Neuronal stem cell (in vitro differentiated cells): ENCODE results near the gene PIP4K2C.
A peak's percentile ranks its signal among the peaks of the same experiment; 100 is the strongest.

Experiments used
- DNase-seq: peaks from one replicate; pipeline ENCODE4 v3.0.0-alpha.2; 2013; ENCODE audit warnings: low spot score
- H2AFZ ChIP-seq: one replicate; pipeline ENCODE4 v1.6.1; 2013; ENCODE audit warnings: mild to moderate bottlenecking, low read length, inconsistent platforms
- H2AK5ac ChIP-seq: 2 replicates; pipeline ENCODE4 v1.6.1; 2013; ENCODE audit warnings: low read depth, mild to moderate bottlenecking, inconsistent platforms, low read length, moderate library complexity, mixed read lengths
- H2BK120ac ChIP-seq: 2 replicates; pipeline ENCODE4 v1.6.1; 2013; ENCODE audit warnings: low read depth, mild to moderate bottlenecking, inconsistent platforms, low read length, moderate library complexity, mixed read lengths
- H2BK12ac ChIP-seq: one replicate; pipeline ENCODE4 v1.6.1; 2013; ENCODE audit warnings: low read length, inconsistent platforms
- H2BK15ac ChIP-seq: 2 replicates; pipeline ENCODE4 v1.6.1; 2013; ENCODE audit warnings: mild to moderate bottlenecking, low read length, inconsistent platforms, mixed read lengths
- H2BK5ac ChIP-seq: one replicate; pipeline ENCODE4 v1.6.1; 2013; ENCODE audit warnings: inconsistent platforms, mild to moderate bottlenecking, low read length, moderate library complexity
- H3K14ac ChIP-seq: one replicate; pipeline ENCODE4 v1.6.1; 2013; ENCODE audit warnings: low read length, inconsistent platforms
- H3K18ac ChIP-seq: 2 replicates; pipeline ENCODE4 v1.6.1; 2013; ENCODE audit warnings: low read length, inconsistent platforms
- H3K23ac ChIP-seq: 2 replicates; pipeline ENCODE4 v1.6.1; 2013; ENCODE audit warnings: low read depth, mild to moderate bottlenecking, mixed read lengths, low read length, inconsistent platforms; ENCODE audit not compliant: poor library complexity
- H3K27ac ChIP-seq: replicated peaks from 3 replicates; pipeline ENCODE4 v1.5.1; 2013; ENCODE audit warnings: low read length, inconsistent platforms
- H3K27me3 ChIP-seq, 3 experiments: 2 replicates each; pipeline ENCODE4 v1.6.1; 2013; ENCODE audit warnings: low read length in 3 of 3, mild to moderate bottlenecking in 2 of 3, inconsistent platforms in 1 of 3, low read depth in 1 of 3, mixed read lengths in 1 of 3, moderate library complexity in 1 of 3; ENCODE audit not compliant: control insufficient read depth in 3 of 3, insufficient read depth in 3 of 3
- H3K36me3 ChIP-seq, 2 donors: replicated peaks in 1 of 2; 2 replicates each; pipeline ENCODE4 v1.6.1; 2013; ENCODE audit warnings: low read length in 2 of 2; ENCODE audit not compliant: control insufficient read depth in 2 of 2, insufficient read depth in 2 of 2
- H3K4ac ChIP-seq: 2 replicates; pipeline ENCODE4 v1.6.1; 2013; ENCODE audit warnings: inconsistent platforms, mild to moderate bottlenecking, low read length, moderate library complexity
- H3K4me1 ChIP-seq, 2 donors: 1 replicate in 1 of 2; 2 replicates in 1 of 2; pipeline ENCODE4 v1.6.1; 2013; ENCODE audit warnings: low read length in 2 of 2, low read depth in 1 of 2; ENCODE audit not compliant: control insufficient read depth in 2 of 2, insufficient read depth in 1 of 2
- H3K4me2 ChIP-seq: one replicate; pipeline ENCODE4 v1.6.1; 2013; ENCODE audit warnings: mild to moderate bottlenecking, low read length, inconsistent platforms; ENCODE audit not compliant: insufficient read depth, poor library complexity, severe bottlenecking
- H3K4me3 ChIP-seq, 2 donors: 2 replicates each; pipeline ENCODE4 v1.5.1; 2013; ENCODE audit warnings: low read length in 2 of 2, mild to moderate bottlenecking in 2 of 2, inconsistent platforms in 1 of 2, moderate library complexity in 1 of 2
- H3K79me1 ChIP-seq: one replicate; pipeline ENCODE4 v1.6.1; 2013; ENCODE audit warnings: low read depth, mild to moderate bottlenecking, inconsistent platforms, low read length, moderate library complexity
- H3K9ac ChIP-seq: one replicate; pipeline ENCODE4 v1.6.1; 2013; ENCODE audit warnings: mild to moderate bottlenecking, low read depth, low read length, inconsistent platforms; ENCODE audit not compliant: poor library complexity
- H3K9me3 ChIP-seq, 2 donors: replicated peaks in 1 of 2; 2 replicates each; pipeline versions ENCODE3 to v1.6.1; 2013; ENCODE audit warnings: low read length in 2 of 2, mild to moderate bottlenecking in 2 of 2, inconsistent platforms in 1 of 2, low read depth in 1 of 2, mixed read lengths in 1 of 2, moderate library complexity in 1 of 2; ENCODE audit not compliant: control insufficient read depth in 2 of 2, insufficient read depth in 1 of 2
- H4K8ac ChIP-seq: one replicate; pipeline ENCODE4 v1.6.1; 2013; ENCODE audit warnings: low read depth, mild to moderate bottlenecking, inconsistent platforms, low read length, moderate library complexity
- H4K91ac ChIP-seq: one replicate; pipeline ENCODE4 v1.6.1; 2013; ENCODE audit warnings: low read length, low read depth, mild to moderate bottlenecking, inconsistent platforms; ENCODE audit not compliant: poor library complexity
- WGBS, 2 donors: extraction: QIAGEN DNeasy Blood & Tissue Kit; methylation state at CpG; one replicate each; pipeline ENCODE4 v1.1.7; 2013; ENCODE audit warnings: missing lambda C conversion rate in 2 of 2, mixed read lengths in 1 of 2; ENCODE audit not compliant: insufficient read length in 2 of 2, insufficient replicate concordance in 1 of 2; ENCODE audit errors: extremely low coverage in 2 of 2; 5-methylcytosine and 5-hydroxymethylcytosine counted together

Gene PIP4K2C

DNA sequence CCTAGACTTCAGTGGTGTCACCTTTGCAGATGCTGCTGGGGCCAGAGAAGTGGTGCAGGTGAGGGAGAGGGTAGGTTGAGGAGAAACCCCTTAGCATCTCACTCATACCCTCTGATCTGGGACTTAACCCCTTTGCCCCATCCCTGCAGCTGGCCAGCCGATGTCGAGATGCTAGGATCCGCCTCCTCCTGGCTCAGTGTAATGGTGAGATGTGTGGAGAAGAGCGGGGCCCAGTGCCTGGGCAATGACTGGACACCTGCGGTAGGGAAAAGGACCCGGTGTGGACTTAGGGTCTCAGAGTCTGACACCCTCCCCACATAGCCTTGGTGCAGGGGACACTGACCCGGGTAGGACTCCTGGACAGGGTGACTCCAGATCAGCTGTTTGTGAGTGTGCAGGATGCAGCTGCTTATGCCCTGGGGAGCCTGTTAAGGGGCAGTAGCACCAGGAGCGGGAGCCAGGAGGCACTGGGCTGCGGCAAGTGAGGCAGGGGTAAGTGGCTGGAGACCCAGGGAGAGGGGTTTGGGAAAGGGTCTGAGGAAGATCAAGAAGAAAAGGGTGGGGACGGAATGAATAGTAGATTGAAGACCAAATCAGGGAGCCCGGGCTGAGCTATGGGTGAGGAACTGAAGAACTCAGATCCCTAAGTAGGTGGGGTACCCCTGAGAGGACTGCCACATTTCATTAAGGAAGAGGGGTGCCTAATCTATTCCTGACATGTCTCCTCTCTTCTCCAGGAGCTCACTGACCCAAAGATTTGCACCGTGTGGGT, 34.5 kb downstream of the PIP4K2C start:
- Histone ChIP-seq H3K36me3 (peaks cover 0 to 58% of the 10 kb centered on the region in 2 donors), H2BK5ac (no peak overlapping the region), H3K27ac (no peak overlapping the region), H3K18ac (no peak overlapping the region), H3K4me3 (no peak overlapping the region), H3K9me3 (peaks cover 0 to 3% of the 10 kb centered on the region in 2 donors), H3K9ac (peak overlapping the region; percentile 14), H3K23ac (no peak overlapping the region), H3K14ac (no peak overlapping the region), H3K79me1 (peaks cover 1% of the 10 kb centered on the region), H4K91ac (no peak overlapping the region), H2BK120ac (no peak overlapping the region), H2AK5ac (peak overlapping the region; percentile 16), H2BK12ac (no peak overlapping the region), H2BK15ac (no peak overlapping the region), H3K4me2 (no peak overlapping the region), H2AFZ (no peak overlapping the region), H3K4me1 (peaks cover 1 to 13% of the 10 kb centered on the region in 2 donors), H3K4ac (no peak overlapping the region), H4K8ac (no peak overlapping the region), H3K27me3 (peaks cover 0 to 96% (median 45%) of the 10 kb centered on the region in 3 experiments)
- DNase-seq, result no peak
- WGBS, 2 donors, result no CpG with 5 or more reads among the region's 12 CpGs

DNA sequence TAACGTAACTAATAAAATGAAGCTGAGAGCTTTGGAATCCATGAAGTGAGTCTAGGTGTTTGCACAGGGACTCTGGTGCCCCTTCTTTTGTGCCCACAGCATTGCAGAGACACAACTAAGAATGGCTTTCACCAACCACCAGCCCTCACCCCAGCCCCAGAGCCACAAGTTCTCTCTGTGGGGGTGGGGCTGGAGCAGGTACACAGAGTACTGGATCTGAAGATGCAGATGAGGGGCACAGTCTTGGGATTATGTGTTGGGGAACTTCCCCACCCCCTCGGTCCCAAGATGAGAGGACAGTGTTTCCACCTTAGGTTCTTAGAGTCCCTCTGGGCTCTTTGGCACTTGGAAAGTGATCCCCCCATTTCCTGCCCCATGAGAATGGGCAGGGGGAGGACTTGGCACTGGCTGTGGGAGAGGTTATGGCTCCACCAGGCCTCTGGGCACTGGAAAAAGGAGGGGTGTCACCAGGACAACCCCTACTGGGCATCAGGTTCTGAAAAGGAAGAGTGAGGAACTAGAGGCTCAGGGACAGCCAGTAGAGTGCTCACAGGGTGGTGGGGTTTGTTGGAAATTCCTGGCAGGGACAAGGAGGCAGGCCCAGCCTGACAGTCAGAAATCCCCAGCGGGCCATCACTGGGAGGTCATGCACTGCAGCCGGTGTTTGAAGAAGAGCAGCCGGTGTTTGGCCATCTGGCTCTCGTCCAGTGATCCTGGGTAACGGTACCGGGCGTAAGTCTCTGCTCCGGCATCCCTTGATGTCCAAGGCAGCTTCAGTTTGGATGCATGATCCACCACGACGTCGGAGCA, 35.3 kb downstream of the PIP4K2C start:
- H4K8ac ChIP-seq, result no peak overlapping the region
- H3K4me3 ChIP-seq, result no peak overlapping the region
- H2BK15ac ChIP-seq, result no peak overlapping the region
- no peak overlapping the region for H3K27ac ChIP-seq
- no peak overlapping the region for H2BK5ac ChIP-seq
- H3K4me2 ChIP-seq, result no peak overlapping the region
- H3K4ac ChIP-seq, result no peak overlapping the region
- WGBS, 2 donors, result no CpG with 5 or more reads among the region's 13 CpGs
- DNase-seq, result no peak
- peaks cover 1% of the 10 kb centered on the region for H3K79me1 ChIP-seq
- H2BK12ac ChIP-seq, result no peak overlapping the region
- no peak overlapping the region for H3K23ac ChIP-seq
- no peak overlapping the region for H2AFZ ChIP-seq
- no peak overlapping the region for H3K14ac ChIP-seq
- H3K9ac ChIP-seq, result no peak overlapping the region
- peaks cover 0 to 61% of the 10 kb centered on the region in 2 donors for H3K36me3 ChIP-seq
- no peak overlapping the region for H4K91ac ChIP-seq
- peaks cover 0 to 96% (median 39%) of the 10 kb centered on the region in 3 experiments for H3K27me3 ChIP-seq
- H3K4me1 ChIP-seq, result peaks cover 8 to 13% of the 10 kb centered on the region in 2 donors
- no peak overlapping the region for H3K18ac ChIP-seq
- H3K9me3 ChIP-seq, result peaks cover 0 to 3% of the 10 kb centered on the region in 2 donors
- H2AK5ac ChIP-seq, result no peak overlapping the region
- H2BK120ac ChIP-seq, result no peak overlapping the region

DNA sequence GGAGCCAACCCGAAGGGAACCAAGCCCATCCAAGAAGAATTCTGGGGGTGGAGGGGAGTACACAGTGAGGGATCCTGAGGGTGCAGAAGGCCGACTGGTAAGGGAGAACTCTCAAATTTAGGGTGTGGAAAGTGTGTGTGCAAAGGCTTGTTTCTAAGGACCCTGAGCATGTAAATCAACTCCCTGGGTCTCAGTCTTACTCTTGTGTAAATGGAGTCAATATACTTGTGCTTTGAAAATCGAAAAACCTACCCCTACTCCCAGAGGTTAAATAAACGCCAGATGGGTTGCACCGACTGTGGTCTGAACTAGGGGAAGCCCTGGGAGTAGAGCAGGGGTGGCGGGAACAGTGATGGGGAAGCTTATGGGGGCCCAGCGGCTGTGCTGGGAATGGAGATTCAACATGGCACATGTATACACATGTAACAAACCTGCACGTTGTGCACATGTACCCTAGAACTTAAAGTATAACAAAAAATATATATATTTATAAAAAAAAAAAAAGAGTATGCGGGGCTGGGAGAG, 36.0 kb downstream of the PIP4K2C start:
- Histone ChIP-seq H3K18ac (no peak overlapping the region), H2BK15ac (no peak overlapping the region), H4K8ac (no peak overlapping the region), H2AFZ (no peak overlapping the region), H3K9me3 (peaks cover 0 to 3% of the 10 kb centered on the region in 2 donors), H3K79me1 (peaks cover 1% of the 10 kb centered on the region), H2BK120ac (no peak overlapping the region), H3K4me3 (no peak overlapping the region), H3K36me3 (peaks cover 0 to 61% of the 10 kb centered on the region in 2 donors), H2BK12ac (no peak overlapping the region), H4K91ac (no peak overlapping the region), H3K27me3 (peaks cover 0 to 96% (median 39%) of the 10 kb centered on the region in 3 experiments), H3K14ac (no peak overlapping the region), H3K4me1 (peaks cover 8 to 14% of the 10 kb centered on the region in 2 donors), H2AK5ac (no peak overlapping the region), H3K4me2 (no peak overlapping the region), H3K23ac (no peak overlapping the region), H2BK5ac (no peak overlapping the region), H3K4ac (no peak overlapping the region), H3K27ac (no peak overlapping the region), H3K9ac (no peak overlapping the region)
- no CpG with 5 or more reads among the region's 9 CpGs for WGBS, 2 donors
- DNase-seq, result no peak
